ENCODE results near the gene ZBTB37.

GRCh38 chr1:173869021-173869359 is 810 bp downstream of the ZBTB37 start:
- TF ChIP-seq POLR2AphosphoS5 (IDR thresholded peaks at IDR 0.05), result no peak
- TF ChIP-seq CTCF (IDR thresholded peaks at IDR 0.05), result no peak
- TF ChIP-seq EP300 (IDR thresholded peaks at IDR 0.05), result no peak
- TF ChIP-seq POLR2A (IDR thresholded peaks at IDR 0.05), result no peak

Data from upper lobe of left lung (tissue), 4 donors.